NOMO-1 (cell line): Measurements from ENCODE around the gene PRCC.
A peak's percentile ranks its signal among the peaks of the same experiment; 100 is the strongest.

Experiments used
- DNase-seq, 2 experiments: peaks; one replicate each; lab custom pipeline; 2025; ENCODE audit not compliant: unreplicated experiment in 2 of 2; lab: John Stamatoyannopoulos, UW

The PRCC gene

DNA sequence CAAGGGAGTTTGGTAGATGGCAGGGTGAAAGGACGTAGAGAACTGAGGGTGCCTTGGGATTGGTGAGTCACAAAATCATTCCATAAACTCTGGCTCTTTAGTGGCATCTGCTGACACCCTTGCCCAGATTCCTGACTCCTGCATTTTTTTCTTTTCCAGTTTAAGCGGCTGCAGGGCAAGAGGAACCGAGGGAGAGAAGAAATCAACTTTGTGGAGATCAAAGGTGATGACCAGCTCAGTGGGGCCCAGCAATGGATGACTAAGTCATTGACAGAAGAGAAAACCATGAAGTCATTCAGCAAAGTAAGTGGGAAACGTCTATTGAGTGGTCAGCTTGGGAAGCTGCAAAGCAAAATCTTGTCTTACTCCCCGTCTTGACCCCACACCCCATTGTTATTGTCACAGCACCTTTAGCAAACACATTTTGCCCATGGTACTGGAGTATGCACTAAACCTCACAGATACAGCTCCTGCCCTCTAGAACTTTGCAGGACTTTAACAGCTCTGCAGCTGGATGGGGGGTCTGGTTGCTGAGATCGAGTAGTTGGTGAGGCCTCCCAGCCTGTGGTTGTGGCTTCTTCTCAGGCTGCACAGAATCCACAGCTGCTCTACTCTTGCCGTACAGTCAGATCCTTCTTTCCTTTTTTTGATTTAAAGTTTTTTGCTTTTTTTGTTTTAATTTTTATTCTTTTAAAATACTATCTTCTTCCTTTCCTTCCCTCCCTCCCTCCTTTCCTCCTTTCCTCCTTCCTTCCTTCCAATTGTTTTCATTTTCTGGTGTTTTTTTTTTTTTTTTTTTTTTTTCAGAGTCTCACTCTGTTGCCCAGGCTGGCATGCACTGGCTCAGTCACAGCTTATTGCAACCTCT, 27.4 kb downstream of the PRCC start:
- no peak for DNase-seq

DNA sequence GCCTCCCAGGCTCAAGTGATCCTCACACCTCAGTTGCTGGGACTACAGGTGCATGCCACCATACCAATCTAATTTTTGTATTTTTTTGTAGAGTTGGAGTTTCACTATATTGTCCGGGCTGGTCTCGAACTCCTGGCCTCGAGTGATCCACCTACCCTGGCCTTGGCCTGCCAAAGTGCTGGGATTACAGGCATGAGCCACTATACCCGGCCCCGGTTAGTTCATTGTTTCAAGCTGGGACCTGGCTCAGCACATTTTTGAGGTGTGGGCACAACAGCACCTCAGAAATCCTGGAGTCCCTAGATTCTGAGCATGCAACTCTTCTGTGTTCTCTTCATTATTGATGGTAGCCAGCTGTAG, 28.0 kb downstream of the PRCC start:
- DNase-seq: no peak

DNA sequence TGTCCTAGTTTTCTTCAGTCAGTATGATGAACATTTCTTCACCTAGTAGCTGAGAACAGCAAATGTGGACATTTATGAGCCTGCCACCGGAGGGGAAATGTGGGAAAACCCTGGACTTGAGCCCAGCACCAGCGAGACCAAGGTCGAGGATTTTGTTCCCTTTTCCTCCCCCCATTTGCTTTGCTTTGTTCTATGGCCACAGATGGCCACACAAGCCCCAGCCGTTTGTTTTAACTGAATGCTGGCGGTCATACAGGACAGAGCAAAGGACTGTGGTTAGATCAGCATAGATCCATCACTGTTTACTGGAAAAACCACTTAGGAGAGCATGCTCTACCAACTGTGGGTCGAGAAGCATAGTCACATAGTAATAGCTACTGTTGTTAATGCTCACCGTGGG, 28.5 kb downstream of the PRCC start:
- DNase-seq: no peak

DNA sequence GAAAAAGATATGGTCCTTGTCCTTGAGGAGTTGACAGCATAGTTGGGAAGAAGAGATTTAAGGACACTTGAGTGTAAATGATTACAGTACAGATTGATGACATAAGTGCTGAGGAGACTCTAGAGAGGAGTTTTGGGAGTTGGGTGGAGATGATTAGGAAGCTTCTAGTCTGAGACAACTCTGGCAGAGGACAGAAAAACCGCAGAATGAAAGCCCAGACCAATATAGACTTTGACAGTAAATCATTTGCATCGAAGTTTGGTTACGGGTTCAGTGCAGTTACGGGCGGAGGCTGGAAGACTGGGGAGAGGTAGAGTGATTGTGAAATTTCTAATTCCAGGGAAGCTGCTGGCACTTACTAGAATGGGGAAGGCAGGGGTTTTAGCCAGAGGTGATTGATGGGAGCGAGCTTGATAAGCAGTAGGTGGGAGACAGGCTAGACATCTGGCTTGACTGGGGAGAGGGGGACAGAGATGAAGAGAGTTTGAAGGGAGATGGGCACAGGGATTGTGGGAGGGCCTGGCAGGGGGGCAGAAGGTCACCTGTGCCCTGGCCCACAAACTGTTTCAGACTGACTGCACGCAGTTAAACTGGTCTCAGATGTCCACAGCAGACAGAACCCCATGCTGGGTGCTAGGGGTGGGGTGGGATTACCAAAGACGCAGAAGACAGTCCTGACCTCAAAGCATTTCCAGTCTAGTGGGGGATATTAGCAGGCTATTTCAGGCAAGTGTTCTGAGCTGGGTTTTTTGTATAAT, 29.2 kb downstream of the PRCC start:
- no peak for DNase-seq

DNA sequence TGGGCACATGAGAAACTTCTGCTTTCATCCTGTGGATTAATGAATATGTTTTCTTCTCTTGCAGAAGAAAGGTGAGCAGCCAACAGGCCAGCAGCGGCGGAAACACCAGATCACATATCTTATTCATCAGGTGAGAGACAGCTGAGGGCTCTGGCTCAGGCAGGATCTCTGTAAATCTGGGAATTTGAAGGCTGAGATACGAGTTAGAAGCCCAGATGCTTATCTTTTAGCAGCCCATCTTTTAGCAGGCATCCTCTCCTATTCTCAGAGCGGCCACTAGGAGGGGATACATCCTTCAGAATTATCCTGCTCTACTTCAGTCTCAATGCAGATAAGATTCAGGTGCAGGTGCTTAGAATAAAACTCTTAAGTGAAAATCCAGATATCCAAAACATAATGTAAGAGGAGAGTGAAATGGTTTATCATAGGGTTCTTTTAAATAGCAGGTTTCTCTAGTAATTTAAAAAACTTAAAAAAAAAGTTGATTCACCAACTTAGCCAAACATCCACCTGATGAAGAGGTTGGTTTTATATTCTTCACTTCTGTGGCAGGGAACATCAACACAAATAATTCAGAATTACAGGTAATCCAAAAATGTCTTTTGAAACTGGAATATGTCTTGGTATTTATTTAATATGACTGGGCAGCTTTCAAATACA, 30.0 kb downstream of the PRCC start:
- DNase-seq: peak in 1 of 2 experiments; percentile 57

DNA sequence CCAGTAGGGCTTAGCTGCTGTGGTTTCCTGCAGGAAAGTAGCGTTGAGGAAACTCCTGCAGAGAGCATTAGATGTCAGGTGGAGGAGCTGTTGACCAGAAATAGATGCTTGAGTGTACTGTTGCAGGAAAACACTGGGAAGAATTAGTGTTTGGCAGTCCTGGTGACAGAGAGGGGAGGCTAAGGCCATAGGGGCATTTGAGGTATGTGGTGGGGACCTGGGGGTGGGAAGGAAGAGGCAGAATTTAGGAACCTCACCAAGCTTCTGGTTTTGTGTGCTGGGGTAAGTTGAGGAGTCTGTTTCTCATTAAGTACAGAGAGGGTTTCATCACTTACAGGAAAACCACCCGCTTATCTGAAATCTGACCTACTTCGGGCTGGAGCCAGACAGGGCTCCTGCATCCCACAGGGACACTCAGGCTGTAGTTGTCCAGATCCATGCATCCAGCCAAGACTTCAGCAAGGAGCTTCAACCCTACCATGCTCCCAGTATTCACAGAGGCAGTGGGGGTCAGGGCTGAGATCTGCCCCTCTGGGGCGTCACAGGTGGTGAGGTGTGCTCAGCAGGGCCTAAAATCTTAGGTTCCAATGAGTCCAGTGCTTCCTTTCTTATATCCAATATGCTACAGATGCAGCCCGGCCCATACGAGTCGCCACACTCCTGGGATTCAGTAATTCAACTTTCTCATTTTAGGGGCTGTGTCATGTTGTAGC, 34.2 kb downstream of the PRCC start:
- DNase-seq: no peak

DNA sequence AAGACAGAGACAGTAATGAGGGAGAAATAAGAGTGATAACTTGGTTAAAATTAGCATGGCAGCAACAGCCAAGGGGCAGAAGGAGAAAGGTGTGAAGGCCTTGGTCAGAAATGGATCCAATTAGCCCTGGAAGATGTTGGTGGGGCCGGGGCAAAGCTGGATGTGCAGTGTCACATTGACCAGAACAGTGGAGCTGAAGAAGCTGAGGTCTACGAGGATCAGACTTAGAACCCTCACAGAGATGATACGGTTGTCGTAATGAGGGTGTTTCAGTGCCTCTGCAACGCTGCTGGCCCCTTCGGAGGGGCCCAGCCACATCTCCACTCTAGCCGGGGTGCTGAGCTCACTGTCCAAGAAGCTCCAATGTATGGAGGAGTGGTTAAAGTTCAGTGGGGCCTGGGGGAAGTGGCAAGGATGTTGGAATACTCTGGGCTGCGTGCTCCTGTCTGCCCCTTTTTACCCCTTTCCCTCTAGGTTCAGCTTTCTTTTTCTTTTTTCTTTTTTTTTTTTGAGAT, 35.1 kb downstream of the PRCC start:
- DNase-seq: no peak

DNA sequence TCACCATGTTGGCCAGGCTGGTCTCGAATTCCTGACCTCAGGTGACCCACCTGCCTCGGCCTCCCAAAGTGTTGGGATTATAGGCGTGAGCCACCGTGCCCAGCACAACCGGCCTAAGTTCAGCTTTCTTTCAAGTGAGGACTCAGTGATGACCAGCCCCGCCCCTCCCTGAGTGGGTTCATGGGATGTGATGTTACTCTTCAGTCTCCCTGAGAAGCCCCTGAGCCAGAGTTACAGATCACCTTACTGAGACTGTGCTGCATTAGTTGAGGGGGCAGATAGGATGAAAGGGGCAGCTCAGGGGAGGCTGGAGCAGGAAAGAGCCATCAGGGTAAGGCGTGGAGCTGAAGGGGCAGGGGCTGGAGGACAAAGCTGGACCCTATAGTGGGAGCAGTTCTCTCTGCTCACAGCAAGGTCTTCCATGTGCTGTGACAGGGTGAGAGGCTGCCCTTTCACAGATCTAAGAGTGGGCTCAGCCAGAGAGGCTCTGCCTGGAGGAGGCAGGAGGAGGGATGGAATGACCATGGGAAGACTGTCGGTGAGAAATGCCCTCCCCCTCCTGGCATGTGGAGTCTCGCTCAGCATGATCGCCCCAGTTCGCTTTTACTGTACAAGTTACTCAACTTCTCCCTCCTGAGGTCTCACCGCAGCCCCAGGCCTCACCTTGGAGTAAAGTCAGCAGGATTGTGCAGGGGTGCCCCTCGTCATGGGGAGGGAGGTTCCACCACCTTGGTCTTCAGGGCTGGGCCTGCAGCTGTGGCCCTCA, 35.9 kb downstream of the PRCC start:
- DNase-seq: no peak

DNA sequence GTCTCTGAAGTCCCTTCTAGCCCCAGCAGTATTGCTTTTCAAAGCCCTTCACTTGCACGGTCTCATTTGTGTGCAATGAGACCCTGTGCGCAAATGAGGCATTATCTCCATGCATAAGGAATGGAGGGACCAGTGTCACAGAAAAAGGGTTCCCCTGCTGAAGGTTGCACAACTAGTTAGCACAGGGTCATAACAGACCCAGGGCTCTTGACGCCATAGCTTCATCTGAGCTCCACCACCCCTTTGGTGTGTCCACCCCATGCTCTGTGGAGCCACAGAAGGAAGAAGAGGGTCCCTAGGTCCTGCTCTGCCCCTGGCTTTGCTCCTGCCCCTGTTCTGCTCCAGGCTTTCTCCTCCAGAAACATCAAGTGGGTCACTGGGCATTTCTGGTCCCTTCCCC, 36.7 kb downstream of the PRCC start:
- no peak for DNase-seq

DNA sequence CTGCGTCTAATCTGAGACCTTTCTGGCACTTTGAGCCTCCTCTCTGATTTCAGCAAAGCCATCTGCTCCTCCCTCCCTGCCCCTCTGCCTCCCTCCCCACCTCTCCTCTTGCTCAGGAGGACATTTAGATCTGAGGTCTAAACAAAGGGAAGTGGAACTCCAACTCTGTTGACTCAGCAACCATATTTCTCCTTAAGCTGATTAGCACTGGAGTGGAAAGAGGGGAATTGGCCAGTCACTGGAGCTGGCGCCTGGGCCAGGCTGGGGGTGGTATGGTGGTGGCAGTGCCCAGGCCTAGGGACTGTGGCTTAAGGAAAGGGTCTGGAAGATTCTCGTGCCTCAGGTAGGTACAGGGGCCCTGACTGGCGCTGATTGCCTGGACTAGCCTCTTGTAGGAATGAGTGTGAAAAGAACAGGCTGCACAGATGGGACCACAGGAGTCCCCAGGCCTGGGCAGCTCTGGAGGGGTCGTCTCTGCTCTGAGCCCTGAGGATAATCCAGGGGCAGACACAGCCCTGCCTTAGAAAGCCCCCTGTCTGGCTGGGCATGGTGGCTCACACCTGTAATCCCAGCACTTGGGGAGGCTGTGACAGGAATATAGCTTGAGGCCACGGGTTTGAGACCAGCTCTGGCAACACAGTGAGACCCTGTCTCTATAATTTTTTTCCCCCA, 37.4 kb downstream of the PRCC start:
- DNase-seq: peak; percentile 80 to 89

DNA sequence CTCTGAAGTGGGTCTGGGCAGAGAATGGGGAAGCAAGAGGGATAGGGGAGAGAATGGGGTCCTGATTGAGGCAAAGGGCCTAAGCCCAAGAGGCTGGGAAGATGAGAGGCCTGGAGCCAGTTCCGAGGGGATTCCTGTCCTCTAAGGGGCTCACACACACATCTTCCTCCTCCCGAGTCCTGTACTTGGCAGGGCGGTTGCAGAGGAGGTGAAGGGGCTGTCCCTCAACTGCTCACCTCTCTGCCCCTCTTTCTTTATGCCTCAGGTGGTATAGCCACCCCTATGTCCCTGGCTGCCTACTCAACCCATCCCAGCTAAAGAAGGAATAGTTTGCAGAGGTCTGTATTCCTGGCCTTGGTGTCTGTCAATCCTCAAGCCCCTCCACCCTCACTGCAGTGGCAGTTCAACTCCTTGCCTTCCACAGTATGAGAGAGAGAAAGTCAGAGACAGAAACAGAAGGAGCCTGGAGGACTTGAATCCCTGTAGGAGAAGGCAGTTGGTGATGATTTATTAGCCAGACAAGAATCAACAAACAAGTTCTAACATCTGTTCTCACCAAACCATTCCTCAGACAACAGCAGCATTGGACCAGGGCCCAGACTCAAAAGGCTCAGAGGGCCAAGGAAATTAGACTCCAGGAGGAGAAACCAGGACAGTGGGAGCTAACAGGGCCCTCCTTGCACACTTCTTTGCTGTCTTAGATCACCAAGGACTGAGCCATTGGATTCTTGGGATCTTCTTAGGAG, 38.6 kb downstream of the PRCC start:
- DNase-seq: no peak

DNA sequence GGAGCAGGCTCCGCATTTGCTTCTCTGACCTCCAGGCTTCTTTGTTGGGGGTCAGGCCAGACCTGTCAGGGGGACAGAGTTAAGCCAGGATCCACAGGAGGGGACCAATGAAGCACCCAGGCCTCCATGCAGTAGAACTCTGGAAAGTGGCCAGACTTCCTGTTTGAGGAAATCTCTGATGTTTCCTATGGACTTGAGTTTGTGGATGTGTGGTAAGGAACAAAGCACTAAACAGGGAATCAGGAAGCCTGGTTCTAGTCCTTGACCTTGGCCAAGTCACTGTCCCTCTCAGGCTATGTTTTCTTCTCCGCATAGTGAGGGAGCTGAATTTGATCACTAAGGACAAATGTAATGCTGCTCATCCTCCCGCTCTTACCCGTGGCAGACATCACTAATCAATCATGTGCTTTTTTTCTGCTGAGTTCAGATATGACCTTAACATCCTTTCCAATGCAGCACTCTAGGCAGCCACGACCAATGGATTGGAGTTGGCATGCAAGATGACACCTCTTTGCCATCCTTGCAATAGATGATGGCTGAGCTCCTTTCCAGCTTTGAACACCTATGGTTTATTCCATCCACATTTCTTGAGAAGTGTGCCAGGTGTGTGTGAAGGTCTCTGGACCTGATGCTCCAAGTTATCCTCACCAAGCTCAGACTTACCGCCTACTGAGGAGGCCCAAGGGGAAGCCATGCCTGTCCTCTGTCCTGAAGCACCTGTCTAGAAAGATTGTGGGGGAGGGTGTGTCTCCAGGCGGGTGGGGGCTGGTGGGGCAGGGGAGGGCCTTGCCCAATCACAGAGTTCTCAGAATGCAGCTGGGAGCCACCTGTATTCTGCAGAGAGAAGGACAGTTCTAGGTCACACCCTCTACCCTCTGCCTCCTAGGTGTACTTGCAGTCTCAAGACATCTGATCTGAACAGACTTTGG, 39.4 kb downstream of the PRCC start:
- no peak for DNase-seq

DNA sequence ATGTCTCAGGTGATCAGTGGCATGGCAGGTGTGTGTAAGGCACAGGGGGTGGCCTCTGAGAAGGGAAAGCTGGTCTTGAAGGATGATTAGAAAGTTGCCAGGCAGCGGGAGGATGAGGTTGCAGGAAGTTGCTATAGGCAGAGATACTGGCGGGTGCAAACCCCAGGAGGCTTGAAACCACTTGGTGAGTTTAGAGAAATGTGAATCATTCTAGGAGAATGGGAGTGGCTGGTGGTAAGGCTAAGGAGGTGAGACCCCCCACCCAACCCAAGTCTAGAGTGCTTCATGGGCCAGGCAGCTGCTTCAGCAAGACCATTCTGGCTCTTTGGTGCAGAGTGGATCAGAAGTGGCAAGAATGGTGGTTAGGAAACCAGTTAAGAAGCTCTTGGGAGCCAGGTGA, 40.3 kb downstream of the PRCC start:
- DNase-seq: no peak

DNA sequence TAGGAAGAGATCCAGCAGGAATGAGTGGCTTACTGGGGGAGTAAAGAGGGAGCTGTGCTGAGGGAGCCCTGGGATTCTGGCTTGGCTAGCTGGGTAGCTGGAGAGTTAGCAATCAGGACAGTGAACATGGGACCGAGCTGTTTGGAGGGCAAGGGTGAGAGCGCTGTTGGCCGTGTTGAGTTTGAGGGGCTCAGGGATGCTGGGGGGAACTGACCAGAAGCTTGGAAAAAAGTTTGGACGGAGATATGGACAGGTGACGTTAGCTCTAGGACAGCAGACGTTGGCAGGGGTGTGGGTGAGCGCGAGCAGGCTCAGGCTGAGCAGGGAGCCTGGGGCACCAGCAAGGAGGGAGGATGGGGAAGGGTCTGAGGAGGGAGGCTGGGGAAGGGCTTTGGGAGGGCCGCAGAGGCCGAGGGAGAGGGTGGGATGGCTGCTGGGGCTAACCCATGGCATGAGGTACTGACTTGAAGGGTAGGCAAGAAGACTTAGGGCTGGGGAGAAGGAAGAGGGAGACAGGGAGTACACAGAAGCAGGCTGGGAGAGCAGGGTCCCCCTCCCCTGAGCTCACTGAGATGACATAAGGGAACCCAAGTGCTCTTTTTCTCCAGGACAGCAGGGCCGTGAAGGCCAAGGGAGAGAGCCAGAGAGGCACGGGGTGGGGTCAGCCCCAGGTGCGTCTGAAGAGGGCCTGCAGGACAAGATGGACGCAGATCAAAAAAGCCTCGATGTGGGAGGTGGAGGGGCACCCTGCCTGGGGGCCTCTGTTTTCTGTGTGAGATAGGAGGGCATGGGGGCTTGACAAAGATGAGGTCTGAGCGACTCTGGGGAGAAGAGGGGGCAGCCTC, 41.1 kb downstream of the PRCC start:
- no peak for DNase-seq

DNA sequence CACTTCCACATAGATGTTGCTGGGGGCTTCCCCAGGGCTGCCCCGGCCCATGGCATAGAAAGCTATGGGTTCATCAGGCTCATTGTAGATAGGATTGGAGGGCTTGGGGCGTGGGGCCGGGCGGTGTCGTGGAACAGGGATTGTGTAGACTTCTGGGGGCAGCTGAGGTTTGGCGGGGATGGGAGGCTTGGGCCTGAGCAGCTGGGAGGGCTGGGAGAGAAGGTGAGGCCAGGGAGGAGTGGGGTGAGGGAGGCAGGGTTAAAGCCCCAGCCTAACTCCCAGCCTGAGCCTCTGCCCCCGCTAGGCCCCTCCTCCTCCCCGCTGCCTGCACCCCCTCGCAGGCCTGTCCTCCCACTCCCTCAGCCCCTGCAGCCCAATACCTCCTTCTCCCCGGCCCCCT, 41.9 kb downstream of the PRCC start:
- no peak for DNase-seq

DNA sequence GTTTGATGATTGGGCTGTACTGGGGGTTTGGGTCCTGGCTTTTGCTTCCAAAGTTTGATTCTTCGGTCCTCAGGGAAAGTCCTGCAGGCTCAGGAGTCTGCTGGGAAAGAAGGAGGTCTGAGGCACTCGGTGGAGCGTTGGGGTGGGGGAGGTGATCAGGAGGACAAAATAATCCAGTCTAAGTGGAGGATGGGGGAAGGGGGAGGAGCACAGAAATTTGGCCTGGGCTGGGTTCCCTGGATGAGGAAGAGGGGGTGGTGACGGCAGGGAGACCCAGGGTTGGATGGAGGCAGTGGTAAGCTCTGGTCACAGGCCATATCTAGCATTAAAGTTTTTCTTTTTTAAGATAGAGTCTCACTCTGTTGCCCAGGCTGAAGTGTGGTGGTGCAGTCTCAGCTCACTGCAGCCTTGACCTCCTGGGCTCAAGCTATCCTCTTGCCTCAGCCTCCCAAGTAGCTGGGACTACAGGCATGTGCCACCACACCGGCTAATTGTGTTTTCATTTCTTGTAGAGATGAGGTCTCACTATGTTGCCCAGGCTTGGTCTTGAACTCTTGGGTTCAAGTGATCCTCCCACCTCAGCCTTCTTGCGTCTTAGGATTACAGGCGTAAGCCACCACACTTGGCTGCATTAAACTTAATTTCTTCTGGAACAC, 42.5 kb downstream of the PRCC start:
- DNase-seq: no peak
